Measurements from ENCODE around the gene BIRC7.

GRCh38 chr20:63238031-63238430, 2.3 kb downstream of the BIRC7 start:
- TF ChIP-seq CTCF (IDR thresholded peaks at IDR 0.05; ENCODE audit: low read length) (no peak), EZH2 (IDR thresholded peaks at IDR 0.05; ENCODE audit: borderline replicate concordance, low read length) (no peak)

Data from OCI-LY1 (cell line).